ENCODE measurements around the gene RERE.

The RERE gene

DNA sequence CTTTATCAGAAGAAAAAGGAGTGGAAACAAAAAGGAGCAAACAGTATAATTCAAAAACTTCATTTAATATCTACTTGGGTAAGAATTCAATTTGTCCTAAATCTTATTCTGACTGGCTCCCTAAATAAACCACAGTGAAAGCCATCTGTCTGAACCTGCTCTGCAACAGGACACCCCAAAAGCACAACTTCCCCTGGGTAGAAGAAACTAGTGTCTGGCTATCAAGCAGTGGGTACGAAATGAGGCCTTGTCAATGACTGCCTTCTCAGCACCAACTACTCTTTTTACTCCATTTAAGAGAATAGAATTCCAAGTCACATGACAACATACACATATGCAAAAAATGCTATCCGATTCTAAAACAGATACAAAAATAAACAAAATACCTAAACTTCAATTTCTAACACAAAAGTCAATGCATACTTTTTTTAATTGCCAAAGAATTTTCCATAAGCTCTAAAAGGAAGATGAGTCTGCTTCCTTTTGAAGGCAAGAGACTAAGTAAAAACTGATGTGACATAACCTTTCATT lies 292.7 kb downstream of the RERE start:
- DNase-seq (ENCODE audit: low read depth) = no peak
- H3K4me3 ChIP-seq (replicated peaks; ENCODE audit: low read depth, low read length) = peak overlapping the region; percentile 63
- TF ChIP-seq, protein P1, sequence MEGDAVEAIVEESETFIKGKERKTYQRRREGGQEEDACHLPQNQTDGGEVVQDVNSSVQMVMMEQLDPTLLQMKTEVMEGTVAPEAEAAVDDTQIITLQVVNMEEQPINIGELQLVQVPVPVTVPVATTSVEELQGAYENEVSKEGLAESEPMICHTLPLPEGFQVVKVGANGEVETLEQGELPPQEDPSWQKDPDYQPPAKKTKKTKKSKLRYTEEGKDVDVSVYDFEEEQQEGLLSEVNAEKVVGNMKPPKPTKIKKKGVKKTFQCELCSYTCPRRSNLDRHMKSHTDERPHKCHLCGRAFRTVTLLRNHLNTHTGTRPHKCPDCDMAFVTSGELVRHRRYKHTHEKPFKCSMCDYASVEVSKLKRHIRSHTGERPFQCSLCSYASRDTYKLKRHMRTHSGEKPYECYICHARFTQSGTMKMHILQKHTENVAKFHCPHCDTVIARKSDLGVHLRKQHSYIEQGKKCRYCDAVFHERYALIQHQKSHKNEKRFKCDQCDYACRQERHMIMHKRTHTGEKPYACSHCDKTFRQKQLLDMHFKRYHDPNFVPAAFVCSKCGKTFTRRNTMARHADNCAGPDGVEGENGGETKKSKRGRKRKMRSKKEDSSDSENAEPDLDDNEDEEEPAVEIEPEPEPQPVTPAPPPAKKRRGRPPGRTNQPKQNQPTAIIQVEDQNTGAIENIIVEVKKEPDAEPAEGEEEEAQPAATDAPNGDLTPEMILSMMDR (IDR thresholded peaks at IDR 0.05; ENCODE audit: low read length, missing control alignments) = no peak

DNA sequence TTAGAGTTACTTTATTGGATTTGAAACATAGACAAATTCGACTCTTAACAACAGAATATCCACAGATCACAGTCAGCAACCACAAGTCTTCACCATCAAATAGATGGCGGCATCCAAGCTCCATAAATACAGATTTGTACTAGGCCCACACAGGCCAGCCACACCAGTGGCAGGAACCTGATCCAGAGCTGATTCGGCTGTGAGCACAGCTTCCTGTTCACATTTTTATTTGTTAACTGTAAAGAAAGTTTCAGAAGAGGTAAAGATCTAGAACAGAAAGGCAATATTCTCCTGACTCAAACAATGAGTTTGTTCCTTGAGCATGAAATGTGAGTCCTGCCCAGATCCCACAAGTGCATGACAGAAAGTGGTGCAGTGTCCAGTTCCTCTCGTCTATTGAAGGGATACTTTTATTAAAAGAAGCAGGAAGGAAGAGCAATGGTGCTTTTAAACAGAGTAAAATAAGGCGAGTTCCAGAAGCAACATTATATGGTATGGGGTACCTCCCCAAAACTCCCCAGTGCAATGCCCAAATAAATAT lies 293.7 kb downstream of the RERE start:
- no peak overlapping the region for H3K4me3 ChIP-seq (replicated peaks; ENCODE audit: low read depth, low read length)
- TF ChIP-seq, protein P1 (IDR thresholded peaks at IDR 0.05; ENCODE audit: low read length, missing control alignments) = no peak
- no peak for DNase-seq (ENCODE audit: low read depth)

GRCh38 chr1:8520483-8520966 lies 296.9 kb downstream of the RERE start:
- no peak for DNase-seq (ENCODE audit: low read depth)
- TF ChIP-seq, protein P1 (IDR thresholded peaks at IDR 0.05; ENCODE audit: low read length, missing control alignments) = no peak
- H3K4me3 ChIP-seq (replicated peaks; ENCODE audit: low read depth, low read length) = no peak overlapping the region

GRCh38 chr1:8519167-8519566 lies 298.3 kb downstream of the RERE start:
- TF ChIP-seq, protein P1 (IDR thresholded peaks at IDR 0.05; ENCODE audit: low read length, missing control alignments) = no peak
- H3K4me3 ChIP-seq (replicated peaks; ENCODE audit: low read depth, low read length) = no peak overlapping the region
- DNase-seq (ENCODE audit: low read depth) = no peak

DNA sequence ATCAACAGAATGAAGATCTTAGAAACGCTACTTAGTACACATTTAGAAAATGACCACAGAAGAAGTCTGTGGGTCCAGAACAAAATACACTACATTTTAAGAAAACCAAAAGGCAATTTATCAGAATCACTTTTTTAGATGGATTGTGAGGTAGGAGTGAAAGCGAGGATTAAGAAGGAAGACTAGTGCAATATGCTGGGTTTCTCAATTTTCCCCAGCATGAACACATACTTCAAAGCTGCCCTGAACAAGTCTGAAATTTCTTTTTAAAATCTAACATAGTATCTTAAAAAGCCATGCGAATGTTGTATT lies 299.0 kb downstream of the RERE start:
- no peak overlapping the region for H3K4me3 ChIP-seq (replicated peaks; ENCODE audit: low read depth, low read length)
- TF ChIP-seq, protein P1 (IDR thresholded peaks at IDR 0.05; ENCODE audit: low read length, missing control alignments) = no peak
- DNase-seq (ENCODE audit: low read depth) = no peak

GRCh38 chr1:8517661-8518489 lies 299.6 kb downstream of the RERE start:
- H3K4me3 ChIP-seq (replicated peaks; ENCODE audit: low read depth, low read length) = no peak overlapping the region
- TF ChIP-seq, protein P1 (IDR thresholded peaks at IDR 0.05; ENCODE audit: low read length, missing control alignments) = no peak
- DNase-seq (ENCODE audit: low read depth) = peak; percentile 61
